ELF-1 (cell line): ENCODE measurements around the gene PBX1.
A peak's percentile ranks its signal among the peaks of the same experiment; 100 is the strongest.

ENCODE experiments used
- DNase-seq: peaks from one replicate; pipeline ENCODE4 v3.0.0-alpha.2; 2016; ENCODE audit warnings: low read depth, low spot score

Gene PBX1

GRCh38 chr1:164563721-164564360, 4.9 kb downstream of the PBX1 start:
- no peak for DNase-seq

DNA sequence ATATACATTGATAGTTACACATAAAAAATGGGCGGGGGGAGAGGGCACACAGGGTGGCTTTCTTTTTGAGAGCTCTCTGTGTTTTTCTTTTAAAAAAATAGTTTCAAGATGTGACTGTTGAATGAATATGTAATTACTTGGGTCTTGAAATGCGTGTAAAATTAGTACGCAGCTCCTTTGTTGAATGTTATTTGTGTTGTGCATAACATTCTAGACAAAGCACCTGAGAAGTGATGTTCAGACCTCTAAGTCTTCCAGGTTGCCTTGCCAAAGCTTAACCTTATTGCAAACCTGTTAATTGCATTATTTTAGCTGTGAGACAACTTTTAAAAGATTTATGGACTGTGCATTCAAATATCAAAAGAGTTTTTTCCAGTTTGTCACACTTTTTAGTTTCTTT, 5.4 kb downstream of the PBX1 start:
- no peak for DNase-seq

DNA sequence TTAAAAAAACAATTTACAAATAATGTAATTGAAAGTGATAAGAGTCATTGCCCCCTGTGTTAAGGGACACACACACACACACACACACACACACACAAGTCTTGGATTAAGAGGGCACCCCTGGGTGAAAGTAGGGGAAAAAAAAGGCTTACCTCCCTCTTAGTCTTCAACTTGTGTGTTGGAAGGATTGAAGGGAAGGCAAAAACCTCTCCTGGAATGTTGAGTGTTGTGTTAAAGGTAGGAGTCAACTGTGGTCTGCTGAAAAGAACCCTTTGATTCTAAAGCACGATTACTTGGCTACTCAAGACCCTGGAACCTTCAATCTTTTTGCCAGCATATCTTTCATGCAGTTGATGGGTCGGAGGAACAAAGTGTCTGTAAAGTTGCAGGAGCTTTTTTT, 6.4 kb downstream of the PBX1 start:
- DNase-seq = peak; percentile 52

GRCh38 chr1:164567774-164568173, 8.8 kb downstream of the PBX1 start:
- DNase-seq = no peak

GRCh38 chr1:164569241-164569640, 10.3 kb downstream of the PBX1 start:
- no peak for DNase-seq

DNA sequence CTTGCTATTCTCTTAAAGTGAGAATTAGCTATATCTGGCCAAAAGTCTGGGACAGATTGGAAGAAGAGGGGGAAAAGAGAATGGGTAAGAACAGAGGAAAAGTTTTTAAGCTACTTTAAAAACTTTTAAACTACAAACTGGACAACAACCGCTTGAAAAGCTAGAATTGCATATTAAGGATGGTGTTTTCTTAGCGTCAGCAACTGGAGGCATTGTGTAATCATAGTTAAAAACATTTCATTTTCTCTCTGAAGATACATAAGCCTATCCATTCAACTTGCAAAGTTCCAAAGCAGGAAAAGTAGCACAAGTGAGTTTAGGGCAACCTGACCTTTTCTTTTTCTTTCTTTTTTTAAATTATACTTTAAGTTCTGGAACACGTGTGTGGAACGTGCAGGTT, 10.9 kb downstream of the PBX1 start:
- no peak for DNase-seq

- DNase-seq = no peak
Observed at GRCh38 chr1:164571333-164571732, 12.3 kb downstream of the PBX1 start.

- peak; percentile 46 for DNase-seq
Observed at GRCh38 chr1:164575356-164575886, 16.4 kb downstream of the PBX1 start.

DNA sequence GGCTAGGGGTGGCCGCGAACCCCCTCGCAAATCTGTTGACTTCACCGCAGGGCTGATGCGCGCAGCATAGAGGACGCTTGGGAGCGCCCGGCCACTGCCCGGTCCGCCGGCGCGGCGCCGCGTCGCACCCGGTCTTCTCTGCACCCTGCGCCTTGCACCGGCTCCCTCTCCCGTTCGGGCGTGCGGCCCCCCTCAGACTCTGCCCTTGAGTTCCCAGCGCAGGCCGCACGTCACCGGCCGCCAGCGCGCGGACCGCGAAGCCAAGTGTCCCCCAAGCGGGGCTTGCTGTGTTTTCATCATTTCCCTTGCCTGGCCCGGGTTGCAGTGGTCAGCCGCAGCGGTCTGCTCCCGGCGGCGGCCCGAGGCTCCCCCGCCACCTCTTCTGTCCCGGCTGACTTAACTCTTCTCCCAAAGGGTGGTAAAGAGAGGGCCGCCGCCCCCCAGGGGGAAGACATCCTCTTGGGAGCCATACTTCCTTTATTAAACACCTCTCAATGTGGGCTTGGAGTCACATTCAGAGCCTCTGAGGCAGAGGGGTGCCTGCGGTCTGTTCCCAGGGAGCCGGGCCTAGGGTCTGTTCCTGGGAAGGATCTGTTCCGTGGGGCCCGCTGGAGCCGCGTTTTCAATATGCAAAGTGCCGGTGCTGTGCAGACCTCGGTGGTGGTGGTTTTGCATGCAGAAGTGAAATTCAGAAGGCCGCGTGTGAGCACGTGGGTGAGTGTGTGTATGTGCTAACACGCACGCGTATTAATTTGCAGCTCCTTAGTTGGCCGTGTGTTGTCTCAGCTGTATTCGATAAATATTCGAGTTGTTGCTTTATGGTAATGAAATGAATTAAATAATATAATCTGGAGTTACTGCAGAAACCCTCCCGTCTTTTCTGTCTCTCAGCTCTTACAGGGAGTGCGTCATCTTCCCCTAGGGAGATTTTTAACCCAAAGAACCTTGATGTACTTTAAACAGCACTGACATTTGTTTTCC, 17.6 kb downstream of the PBX1 start:
- DNase-seq = peak; percentile 65

GRCh38 chr1:164577291-164577690, 18.3 kb downstream of the PBX1 start:
- peak; percentile 29 for DNase-seq

GRCh38 chr1:164578479-164579200, 19.7 kb downstream of the PBX1 start:
- DNase-seq = no peak

DNA sequence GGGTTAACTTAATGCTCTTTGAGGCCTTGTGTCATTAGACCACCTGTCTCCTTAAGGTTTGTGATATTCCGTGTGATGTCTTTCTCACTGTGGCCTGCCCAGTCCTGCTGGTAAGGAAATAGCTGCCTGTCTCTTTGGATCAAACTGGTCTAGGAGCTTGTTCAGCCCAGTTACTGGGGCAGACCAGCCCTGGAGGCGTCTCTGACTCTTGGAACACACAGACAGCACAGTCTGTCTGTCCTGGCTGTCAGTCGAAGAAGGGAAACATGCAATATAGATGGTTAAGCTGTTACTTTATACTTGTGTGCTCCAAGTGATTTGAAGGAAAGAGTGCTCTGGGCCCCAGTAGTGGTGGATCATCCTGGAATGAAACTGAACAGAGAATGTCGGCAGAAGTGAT, 20.4 kb downstream of the PBX1 start:
- peak; percentile 56 for DNase-seq

- no peak for DNase-seq
Observed at GRCh38 chr1:164581762-164582161, 22.8 kb downstream of the PBX1 start.

- no peak for DNase-seq
Observed at GRCh38 chr1:164583196-164583595, 24.2 kb downstream of the PBX1 start.

- DNase-seq = no peak
Observed at GRCh38 chr1:164583835-164584539, 25.0 kb downstream of the PBX1 start.

DNA sequence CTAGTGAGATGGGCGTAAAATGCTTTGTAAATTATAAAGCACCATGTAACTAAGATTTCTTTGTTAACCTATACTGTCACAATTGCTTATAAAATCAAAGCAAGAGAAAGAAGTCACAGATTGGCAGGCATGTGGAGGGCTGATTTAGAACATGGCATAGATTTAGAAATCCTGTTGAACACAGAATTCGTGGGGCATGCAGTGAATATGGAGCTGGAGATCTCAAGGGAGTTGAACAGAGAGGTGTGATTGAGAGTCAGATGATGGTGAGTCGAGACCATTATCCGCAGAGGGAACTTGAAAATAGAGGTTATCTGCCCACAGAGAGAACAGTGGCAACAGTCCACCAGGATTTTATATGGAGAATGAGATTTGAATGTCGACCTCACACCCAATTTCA, 27.6 kb downstream of the PBX1 start:
- no peak for DNase-seq

- DNase-seq = no peak
Observed at GRCh38 chr1:164587617-164588501, 28.9 kb downstream of the PBX1 start.

- DNase-seq = peak; percentile 86
Observed at GRCh38 chr1:164588516-164589341, 29.7 kb downstream of the PBX1 start.

- DNase-seq = no peak
Observed at GRCh38 chr1:164589408-164589807, 30.4 kb downstream of the PBX1 start.
